Measurements from ENCODE around the gene MAP2K3. TPM values are rescaled to one million over a fixed set of nuclear protein-coding genes. Genes with fewer than 3 reads are reported as not detected.

The MAP2K3 gene
- 100 to 1,000 TPM in 1 of 4 donors, 10 to 100 TPM in 3; 15.7 to 170 (median 63.8) TPM for total RNA-seq

GRCh38 chr17:21284319-21285163 is at the start of gene MAP2K3:
Gene MAP2K3 (plus strand): TSS chr17:21284711. CDS start chr17:21284921, 210 bp downstream.
- Histone ChIP-seq H3K36me3 (no peaks in the 10 kb centered on the region), H3K27ac (peak within 1 kb of the TSS; percentile 94 to 99 (median 97)), H3K4me3 (peak within 1 kb of the TSS; percentile 72 to 88 (median 84)), H3K27me3 (no peaks in the 10 kb centered on the region), H3K4me1 (peaks cover 58 to 62% of the 10 kb centered on the region in 2 donors), H3K9me3 (no peaks in the 10 kb centered on the region)
- DNase-seq (peak; percentile 100), ATAC-seq (peak; percentile 29 to 35)
- intact Hi-C loops (cut with DNase I; ENCODE audit: low total_unique reads) (loop anchor here (5.0 kb wide), 1 partner anchor 93 kb away; the partner anchor contains the start of gene KCNJ12), in situ Hi-C loops (cut with MboI; ENCODE audit: low sequenced_read_pairs in 4 of 4) (loop anchor here in 1 of 4 donors (10.0 kb wide), 1 partner anchor 160 kb away; the partner anchor contains the start of gene DHRS7B)
- TF ChIP-seq CTCF (IDR thresholded peaks at IDR 0.05 in 4 of 5, conservative IDR thresholded peaks at IDR 0.05 in 1 of 5): no peak
- TF ChIP-seq POLR2A (IDR thresholded peaks at IDR 0.05): peak; percentile 98 to 99

- H3K4me1 ChIP-seq: peaks cover 0 to 12% of the 10 kb centered on the region in 2 donors
- H3K27me3 ChIP-seq: no peaks in the 10 kb centered on the region
- in situ Hi-C loops (cut with MboI; ENCODE audit: low sequenced_read_pairs in 4 of 4): loop anchor here in 1 of 4 donors (25.0 kb wide), 1 partner anchor 99 kb away; the partner anchor contains the start of gene DHRS7B
- ATAC-seq (no peak), DNase-seq (no peak)
- TF ChIP-seq CTCF (IDR thresholded peaks at IDR 0.05 in 4 of 5, conservative IDR thresholded peaks at IDR 0.05 in 1 of 5) (no peak), POLR2A (IDR thresholded peaks at IDR 0.05) (no peak)
- H3K36me3 ChIP-seq: no peaks in the 10 kb centered on the region
- H3K9me3 ChIP-seq: no peaks in the 10 kb centered on the region
- no peak overlapping the region for H3K27ac ChIP-seq
- H3K4me3 ChIP-seq: no peak overlapping the region
- intact Hi-C loops (cut with DNase I; ENCODE audit: low total_unique reads): no loop called here
Measured at GRCh38 chr17:21235921-21236320, 48.6 kb upstream of the MAP2K3 start.

GRCh38 chr17:21239680-21240368 is 44.7 kb upstream of the MAP2K3 start:
- H3K9me3 ChIP-seq: no peaks in the 10 kb centered on the region
- no peaks in the 10 kb centered on the region for H3K27me3 ChIP-seq
- in situ Hi-C loops (cut with MboI; ENCODE audit: low sequenced_read_pairs in 4 of 4) (loop anchor here in 1 of 4 donors (25.0 kb wide), 1 partner anchor 103 kb away; the partner anchor contains the start of gene DHRS7B), intact Hi-C loops (cut with DNase I; ENCODE audit: low total_unique reads) (no loop called here)
- H3K4me3 ChIP-seq: no peak overlapping the region
- ATAC-seq (peak in 1 of 2 donors; percentile 20), DNase-seq (no peak)
- H3K27ac ChIP-seq: peak overlapping the region; percentile 89 to 95 (median 92)
- peak; percentile 16 to 58 (median 46) for TF ChIP-seq CTCF (IDR thresholded peaks at IDR 0.05 in 4 of 5, conservative IDR thresholded peaks at IDR 0.05 in 1 of 5)
- TF ChIP-seq POLR2A (IDR thresholded peaks at IDR 0.05): no peak
- H3K36me3 ChIP-seq: no peaks in the 10 kb centered on the region
- H3K4me1 ChIP-seq: peaks cover 33 to 47% of the 10 kb centered on the region in 2 donors

GRCh38 chr17:21240369-21241055 is 44.0 kb upstream of the MAP2K3 start:
- H3K27me3 ChIP-seq: no peaks in the 10 kb centered on the region

More at GRCh38 chr17:21240369-21241055, 44.0 kb upstream of the MAP2K3 start:
- TF ChIP-seq CTCF (IDR thresholded peaks at IDR 0.05 in 4 of 5, conservative IDR thresholded peaks at IDR 0.05 in 1 of 5): no peak
- no peak for TF ChIP-seq POLR2A (IDR thresholded peaks at IDR 0.05)
- in situ Hi-C loops (cut with MboI; ENCODE audit: low sequenced_read_pairs in 4 of 4): loop anchor here in 1 of 4 donors (25.0 kb wide), 1 partner anchor 103 kb away; the partner anchor contains the start of gene DHRS7B
- DNase-seq: no peak
- Histone ChIP-seq H3K4me3 (no peak overlapping the region), H3K36me3 (no peaks in the 10 kb centered on the region), H3K9me3 (no peaks in the 10 kb centered on the region), H3K27ac (peak overlapping the region; percentile 89 to 95 (median 92)), H3K4me1 (peaks cover 40 to 52% of the 10 kb centered on the region in 2 donors)
- intact Hi-C loops (cut with DNase I; ENCODE audit: low total_unique reads): no loop called here
- no peak for ATAC-seq

Data from gastrocnemius medialis (tissue), 4 donors.